BLaER1 (cell line): ENCODE measurements around the gene INAVA.
A peak's percentile ranks its signal among the peaks of the same experiment; 100 is the strongest.

Experiments used
- H3K27ac ChIP-seq: shearing (Covaris generic); formaldehyde crosslinking; 2 replicates; pipeline ENCODE4 v1.8.1; 2022
- H3K27me3 ChIP-seq: shearing (Covaris generic); formaldehyde crosslinking; 2 replicates; pipeline ENCODE4 v1.8.1; 2022
- H3K36me3 ChIP-seq: shearing (Covaris generic); formaldehyde crosslinking; 2 replicates; pipeline ENCODE4 v1.8.1; 2022
- H3K4me1 ChIP-seq: shearing (Covaris generic); formaldehyde crosslinking; 2 replicates; pipeline ENCODE4 v1.8.1; 2022
- H3K4me2 ChIP-seq: shearing (Covaris generic); formaldehyde crosslinking; 2 replicates; pipeline ENCODE4 v1.8.1; 2022
- H3K4me3 ChIP-seq: shearing (Covaris generic); formaldehyde crosslinking; 2 replicates; pipeline ENCODE4 v1.8.1; 2022
- H3K9ac ChIP-seq: shearing (Covaris generic); formaldehyde crosslinking; 2 replicates; pipeline ENCODE4 v1.8.1; 2022
- H3K9me3 ChIP-seq: shearing (Covaris generic); formaldehyde crosslinking; 2 replicates; pipeline ENCODE4 v1.8.1; 2022
- H4K20me1 ChIP-seq: shearing (Covaris generic); formaldehyde crosslinking; 2 replicates; pipeline ENCODE4 v1.8.1; 2022
- Cebpa-rat ChIP-seq: shearing (Covaris generic); IDR thresholded peaks from 2 replicates; pipeline ENCODE4 v1.8.1; 2022

Gene INAVA

DNA sequence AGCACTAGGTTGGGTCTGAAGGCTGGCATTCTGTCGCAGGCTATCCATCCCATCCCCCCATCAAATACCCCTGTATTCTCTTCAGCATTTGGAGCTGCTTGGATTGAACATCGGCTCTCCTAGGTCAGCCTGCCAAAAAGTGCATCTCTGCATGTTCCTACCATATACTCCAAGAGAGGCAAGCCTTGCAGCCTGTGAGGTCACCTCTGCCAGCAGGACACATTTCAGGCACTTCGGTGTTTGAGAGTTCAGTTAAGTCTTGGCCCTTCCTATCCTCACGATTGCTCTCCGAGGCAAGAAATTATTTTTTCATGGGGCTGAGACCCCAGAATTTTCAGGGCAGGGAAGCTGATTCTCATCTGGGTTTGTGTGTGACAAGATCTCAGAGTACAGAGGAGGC, 19.3 kb upstream of the INAVA start:
- Histone ChIP-seq H3K27ac (no peak overlapping the region), H4K20me1 (no peaks in the 10 kb centered on the region), H3K4me3 (no peak overlapping the region), H3K9me3 (no peaks in the 10 kb centered on the region), H3K36me3 (no peaks in the 10 kb centered on the region), H3K27me3 (peaks cover 13% of the 10 kb centered on the region), H3K4me2 (no peak overlapping the region), H3K9ac (no peak overlapping the region), H3K4me1 (peaks cover 40% of the 10 kb centered on the region)
- TF ChIP-seq Cebpa-rat = no peak

- Histone ChIP-seq H3K27ac (no peak overlapping the region), H3K9me3 (no peaks in the 10 kb centered on the region), H3K36me3 (no peaks in the 10 kb centered on the region), H3K4me1 (peaks cover 27% of the 10 kb centered on the region), H4K20me1 (no peaks in the 10 kb centered on the region), H3K4me3 (no peak overlapping the region), H3K4me2 (no peak overlapping the region), H3K27me3 (peaks cover 13% of the 10 kb centered on the region), H3K9ac (no peak overlapping the region)
- no peak for TF ChIP-seq Cebpa-rat
These were observed 17.7 kb upstream of the INAVA start for GRCh38 chr1:200877010-200877409.

- Histone ChIP-seq H3K9me3 (no peaks in the 10 kb centered on the region), H3K27ac (no peak overlapping the region), H4K20me1 (no peaks in the 10 kb centered on the region), H3K27me3 (peaks cover 13% of the 10 kb centered on the region), H3K4me2 (no peak overlapping the region), H3K4me1 (peaks cover 26% of the 10 kb centered on the region), H3K9ac (no peak overlapping the region), H3K36me3 (no peaks in the 10 kb centered on the region), H3K4me3 (no peak overlapping the region)
- no peak for TF ChIP-seq Cebpa-rat
These were observed 16.7 kb upstream of the INAVA start for GRCh38 chr1:200877839-200878551.

DNA sequence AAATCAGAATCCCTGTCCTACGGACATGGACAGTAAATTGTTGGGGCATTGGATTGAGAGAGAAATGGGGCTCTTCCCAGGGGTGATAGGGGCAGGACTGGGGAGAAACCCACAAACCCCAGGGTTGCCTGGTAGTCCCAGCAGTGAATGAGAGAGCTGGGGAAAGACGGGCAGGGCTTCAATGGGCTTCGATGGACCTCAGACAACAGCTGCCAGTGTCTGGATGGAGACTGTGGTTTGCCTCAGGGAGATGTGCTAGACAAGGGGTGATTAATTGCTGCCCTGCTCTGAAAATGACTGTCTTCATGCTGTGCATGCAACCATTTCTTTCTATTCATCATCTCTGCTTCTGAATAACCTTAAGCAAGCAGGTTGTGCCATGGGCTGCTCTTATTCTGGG, 14.5 kb upstream of the INAVA start:
- Histone ChIP-seq H3K27me3 (no peaks in the 10 kb centered on the region), H3K4me2 (no peak overlapping the region), H3K9ac (no peak overlapping the region), H3K27ac (no peak overlapping the region), H4K20me1 (no peaks in the 10 kb centered on the region), H3K4me1 (peaks cover 4% of the 10 kb centered on the region; the same call in 1 of the 2 replicates), H3K4me3 (no peak overlapping the region), H3K36me3 (no peaks in the 10 kb centered on the region), H3K9me3 (no peaks in the 10 kb centered on the region)
- TF ChIP-seq Cebpa-rat = no peak

- no peak for TF ChIP-seq Cebpa-rat
These were observed 11.6 kb upstream of the INAVA start for GRCh38 chr1:200883118-200883517.

GRCh38 chr1:200885623-200886402, 8.9 kb upstream of the INAVA start:
- Histone ChIP-seq H3K4me2 (peak overlapping the region; percentile 8; the same call in 1 of the 2 replicates), H3K36me3 (no peaks in the 10 kb centered on the region), H3K27ac (no peak overlapping the region), H4K20me1 (no peaks in the 10 kb centered on the region), H3K4me3 (no peak overlapping the region), H3K4me1 (peaks cover 48% of the 10 kb centered on the region), H3K9me3 (no peaks in the 10 kb centered on the region; the same call in 1 of the 2 replicates), H3K9ac (no peak overlapping the region), H3K27me3 (peaks cover 13% of the 10 kb centered on the region)
- no peak for TF ChIP-seq Cebpa-rat

More at GRCh38 chr1:200883118-200883517, 11.6 kb upstream of the INAVA start:
- Histone ChIP-seq H3K36me3 (no peaks in the 10 kb centered on the region), H4K20me1 (no peaks in the 10 kb centered on the region), H3K9me3 (no peaks in the 10 kb centered on the region), H3K27ac (no peak overlapping the region), H3K4me3 (no peak overlapping the region), H3K4me2 (no peak overlapping the region), H3K27me3 (no peaks in the 10 kb centered on the region), H3K4me1 (peaks cover 28% of the 10 kb centered on the region), H3K9ac (no peak overlapping the region)

- Histone ChIP-seq H3K4me2 (peak overlapping the region; percentile 88; the same call in 1 of the 2 replicates), H3K36me3 (no peaks in the 10 kb centered on the region), H3K4me1 (peaks cover 55% of the 10 kb centered on the region), H4K20me1 (no peaks in the 10 kb centered on the region), H3K27me3 (peaks cover 21% of the 10 kb centered on the region), H3K4me3 (no peak overlapping the region), H3K27ac (no peak overlapping the region), H3K9ac (no peak overlapping the region), H3K9me3 (no peaks in the 10 kb centered on the region; the same call in 1 of the 2 replicates)
- no peak for TF ChIP-seq Cebpa-rat
These were observed 8.1 kb upstream of the INAVA start for GRCh38 chr1:200886594-200886993.

GRCh38 chr1:200887036-200887435, 7.7 kb upstream of the INAVA start:
- peak overlapping the region; percentile 66; the same call in 1 of the 2 replicates for H3K27ac ChIP-seq
- no peak overlapping the region for H3K9ac ChIP-seq
- peak overlapping the region; percentile 88 for H3K4me2 ChIP-seq
- no peaks in the 10 kb centered on the region; the same call in 1 of the 2 replicates for H3K9me3 ChIP-seq
- no peak for TF ChIP-seq Cebpa-rat
- peaks cover 59% of the 10 kb centered on the region for H3K4me1 ChIP-seq
- H3K27me3 ChIP-seq = peaks cover 25% of the 10 kb centered on the region
- no peak overlapping the region for H3K4me3 ChIP-seq
- no peaks in the 10 kb centered on the region for H3K36me3 ChIP-seq
- H4K20me1 ChIP-seq = no peaks in the 10 kb centered on the region

DNA sequence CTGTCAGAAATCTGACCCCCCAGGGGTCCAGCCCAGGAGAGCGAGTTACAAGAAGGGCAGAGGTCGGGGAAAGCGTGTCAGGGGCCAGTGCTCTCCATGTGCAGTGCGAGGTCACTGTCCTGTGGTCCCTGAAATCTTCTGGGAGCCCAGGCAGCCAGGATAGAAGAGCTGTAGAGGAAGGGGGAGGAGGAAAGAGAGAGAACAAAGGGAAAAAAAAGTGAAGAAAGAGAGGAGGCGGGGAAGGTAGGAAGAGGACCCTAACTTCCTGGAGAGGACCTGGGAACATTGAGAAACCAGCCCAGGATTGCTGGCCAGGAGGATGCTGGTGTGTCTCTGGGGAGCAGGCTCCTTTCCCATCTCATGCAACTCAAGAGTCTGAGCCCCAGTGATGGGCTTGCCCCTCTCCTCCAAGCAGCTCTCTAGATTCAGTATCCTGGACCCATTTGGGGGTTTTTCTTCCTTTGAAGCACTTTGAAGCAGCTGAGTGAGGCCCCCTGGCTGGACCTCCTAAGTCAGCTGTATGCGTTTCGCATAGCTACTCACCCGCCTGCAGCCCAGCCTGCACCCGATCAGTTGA, 6.8 kb upstream of the INAVA start:
- Histone ChIP-seq H3K9ac (peak overlapping the region; percentile 55; the same call in 1 of the 2 replicates), H3K9me3 (no peaks in the 10 kb centered on the region; the same call in 1 of the 2 replicates), H3K4me3 (peak overlapping the region; percentile 47), H3K36me3 (no peaks in the 10 kb centered on the region), H3K27ac (peak overlapping the region; percentile 66), H3K4me2 (peak overlapping the region; percentile 88), H4K20me1 (no peaks in the 10 kb centered on the region), H3K27me3 (peaks cover 33% of the 10 kb centered on the region), H3K4me1 (peaks cover 59% of the 10 kb centered on the region)
- TF ChIP-seq Cebpa-rat = no peak
